ENCODE results near the gene EDNRA. TPM values are rescaled to one million over a fixed set of nuclear protein-coding genes. Genes with fewer than 3 reads are reported as not detected.

EDNRA gene
- polyA plus RNA-seq, 1 of the 3 experiments (the other 2 are of a cell fraction), result 1.2 TPM

- WGBS (ENCODE audit: low lambda C conversion rate), result 68% methylated on average over 6 of the region's 6 CpGs
- Histone ChIP-seq H3K4me1 (ENCODE audit: control insufficient read depth in 1 of 2, insufficient read depth in 2 of 2, low read depth in 1 of 2, low read length in 1 of 2) (peaks cover 32 to 35% of the 10 kb centered on the region in 2 experiments; a peak in 3 of 4 replicates), H2AFZ (ENCODE audit: low read depth) (no peak overlapping the region), H3K79me2 (ENCODE audit: insufficient read depth) (no peaks in the 10 kb centered on the region), H3K27ac (ENCODE audit: low read depth in 2 of 2, low read length in 1 of 2) (no peak overlapping the region; a peak in 1 of 4 replicates), H3K9ac (no peak overlapping the region), H3K9me2 (no peaks in the 10 kb centered on the region), H3K4me3 (ENCODE audit: low read depth in 2 of 2, low read length in 1 of 2) (no peak overlapping the region), H3F3A (replicated peaks; ENCODE audit: insufficient read depth) (peaks cover 5% of the 10 kb centered on the region), H3K27me3 (ENCODE audit: insufficient read depth) (no peaks in the 10 kb centered on the region), H3K36me3 (replicated peaks in 1 of 2; ENCODE audit: control insufficient read depth in 1 of 2, insufficient read depth in 2 of 2, low read length in 1 of 2) (no peaks in the 10 kb centered on the region), H3K4me2 (no peak overlapping the region), H3K9me3 (no peaks in the 10 kb centered on the region), H4K20me1 (ENCODE audit: insufficient read depth) (no peaks in the 10 kb centered on the region)
- TF ChIP-seq MXI1 (IDR thresholded peaks at IDR 0.05; ENCODE audit: low read depth, low read length) (no peak), TCF12 (IDR thresholded peaks at IDR 0.05) (no peak), CTCF (IDR thresholded peaks at IDR 0.05) (peak; percentile 30; the same call in 1 of the 2 replicates), YY1 (IDR thresholded peaks at IDR 0.05; ENCODE audit: low read depth) (no peak)
- POLR2A ChIA-PET, result no interaction called here
- CTCF ChIA-PET, result interaction anchor here (1.3 kb wide), 1 partner anchor 23 kb away, joined by 3 read pairs; no protein-coding TSS in a partner anchor
- no peak for DNase-seq
Observed at GRCh38 chr4:147513952-147514351, 33.1 kb downstream of the EDNRA start.

- H3K4me3 ChIP-seq (ENCODE audit: low read depth in 2 of 2, low read length in 1 of 2), result no peak overlapping the region
- H3K9me2 ChIP-seq, result no peaks in the 10 kb centered on the region
- no peak overlapping the region; a peak in 1 of 4 replicates for H3K27ac ChIP-seq (ENCODE audit: low read depth in 2 of 2, low read length in 1 of 2)
- H2AFZ ChIP-seq (ENCODE audit: low read depth), result no peak overlapping the region
- DNase-seq, result no peak
- H4K20me1 ChIP-seq (ENCODE audit: insufficient read depth), result no peaks in the 10 kb centered on the region
- H3F3A ChIP-seq (replicated peaks; ENCODE audit: insufficient read depth), result peaks cover 5% of the 10 kb centered on the region
- 100% methylated on average over 1 of the region's 1 CpG for WGBS (ENCODE audit: low lambda C conversion rate)
- CTCF ChIA-PET, result interaction anchor here (1.0 to 2.3 kb wide), 6 partner anchors 9 to 354 kb away, joined by 3 to 14 read pairs (median 3); no protein-coding TSS in a partner anchor
- no peak for TF ChIP-seq SMC3 (IDR thresholded peaks at IDR 0.05; ENCODE audit: low read depth, low read length)
- H3K9ac ChIP-seq, result no peak overlapping the region
- peaks cover 26 to 35% of the 10 kb centered on the region in 2 experiments; a peak in 3 of 4 replicates for H3K4me1 ChIP-seq (ENCODE audit: control insufficient read depth in 1 of 2, insufficient read depth in 2 of 2, low read depth in 1 of 2, low read length in 1 of 2)
- no peaks in the 10 kb centered on the region for H3K9me3 ChIP-seq
- no peaks in the 10 kb centered on the region for H3K27me3 ChIP-seq (ENCODE audit: insufficient read depth)
- H3K4me2 ChIP-seq, result no peak overlapping the region
- POLR2A ChIA-PET, result no interaction called here
- no peaks in the 10 kb centered on the region for H3K36me3 ChIP-seq (replicated peaks in 1 of 2; ENCODE audit: control insufficient read depth in 1 of 2, insufficient read depth in 2 of 2, low read length in 1 of 2)
- H3K79me2 ChIP-seq (ENCODE audit: insufficient read depth), result no peaks in the 10 kb centered on the region
Observed at GRCh38 chr4:147515220-147515936, 34.5 kb downstream of the EDNRA start.

- Histone ChIP-seq H3K27ac (ENCODE audit: low read depth in 2 of 2, low read length in 1 of 2) (no peak overlapping the region), H3K4me3 (ENCODE audit: low read depth in 2 of 2, low read length in 1 of 2) (no peak overlapping the region), H3K4me2 (no peak overlapping the region), H3K27me3 (ENCODE audit: insufficient read depth) (no peaks in the 10 kb centered on the region), H2AFZ (ENCODE audit: low read depth) (no peak overlapping the region), H3K79me2 (ENCODE audit: insufficient read depth) (no peaks in the 10 kb centered on the region), H3K4me1 (ENCODE audit: control insufficient read depth in 1 of 2, insufficient read depth in 2 of 2, low read depth in 1 of 2, low read length in 1 of 2) (peaks cover 21 to 30% of the 10 kb centered on the region in 2 experiments; a peak in 3 of 4 replicates), H3K9ac (no peak overlapping the region), H3K9me2 (no peaks in the 10 kb centered on the region), H3K36me3 (replicated peaks in 1 of 2; ENCODE audit: control insufficient read depth in 1 of 2, insufficient read depth in 2 of 2, low read length in 1 of 2) (no peaks in the 10 kb centered on the region), H4K20me1 (ENCODE audit: insufficient read depth) (no peaks in the 10 kb centered on the region), H3F3A (replicated peaks; ENCODE audit: insufficient read depth) (peaks cover 5% of the 10 kb centered on the region), H3K9me3 (no peaks in the 10 kb centered on the region)
- POLR2A ChIA-PET, result no interaction called here
- TF ChIP-seq USF2 (IDR thresholded peaks at IDR 0.05; ENCODE audit: borderline replicate concordance, low read depth, low read length) (no peak), TCF12 (IDR thresholded peaks at IDR 0.05) (no peak), NRF1 (IDR thresholded peaks at IDR 0.05; ENCODE audit: low read depth, low read length) (no peak), SMC3 (IDR thresholded peaks at IDR 0.05; ENCODE audit: low read depth, low read length) (no peak), CHD2 (IDR thresholded peaks at IDR 0.05; ENCODE audit: low read length, partially characterized antibody) (no peak), TEAD4 (IDR thresholded peaks at IDR 0.05; ENCODE audit: borderline replicate concordance, insufficient read depth) (no peak), GABPA (IDR thresholded peaks at IDR 0.05; ENCODE audit: low read depth) (no peak), RFX5 (IDR thresholded peaks at IDR 0.05; ENCODE audit: low read length) (no peak), FOSL2 (IDR thresholded peaks at IDR 0.05; ENCODE audit: borderline replicate concordance, low read depth) (no peak), YY1 (IDR thresholded peaks at IDR 0.05; ENCODE audit: low read depth) (no peak)
- CTCF ChIA-PET, result interaction anchor here (1.0 to 2.3 kb wide), 4 partner anchors 73 to 355 kb away, joined by 3 to 14 read pairs (median 6); no protein-coding TSS in a partner anchor
- no peak for DNase-seq
- 22% methylated on average over 1 of the region's 1 CpG for WGBS (ENCODE audit: low lambda C conversion rate)
Observed at GRCh38 chr4:147516133-147516532, 35.2 kb downstream of the EDNRA start.

Measured in SK-N-SH (cell line).